Choroid plexus epithelial cell (primary cell): ENCODE results near the gene NPAS3.

Source experiments
- DNase-seq: peaks from one replicate; pipeline ENCODE4 v3.0.0-alpha.2; 2010; ENCODE audit warnings: low read depth
- H3K4me3 ChIP-seq: 2 replicates; pipeline ENCODE4 v1.5.1; 2011; ENCODE audit warnings: low read depth, mild to moderate bottlenecking, control low read depth, low read length, moderate library complexity
- TF ChIP-seq, protein P1 (sequence below): conservative IDR thresholded peaks from 2 replicates; pipeline ENCODE4 v1.5.1; 2011; ENCODE audit warnings: low read depth, mild to moderate bottlenecking, control low read depth, inconsistent platforms, low read length, moderate library complexity

NPAS3 gene

DNA sequence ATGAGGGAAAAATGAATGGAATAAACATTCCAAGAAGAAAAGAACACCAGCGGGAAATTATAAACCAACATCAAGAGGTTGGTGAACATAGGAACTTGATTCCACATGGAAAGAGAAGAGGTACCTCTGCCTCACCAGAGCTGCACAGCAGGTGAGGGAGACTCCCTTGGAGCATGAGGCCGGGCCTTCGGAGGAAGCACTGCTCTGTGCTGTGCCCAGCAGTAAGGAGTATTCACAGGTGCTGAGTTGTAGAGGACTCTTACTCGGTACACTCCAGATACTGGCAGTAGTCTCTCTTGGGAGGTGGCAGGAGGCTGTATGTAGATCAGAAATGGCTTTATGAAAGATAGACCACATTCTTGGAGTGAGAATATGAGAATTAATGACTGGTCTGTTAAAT is 76.0 kb downstream of the NPAS3 start:
- no peak overlapping the region for H3K4me3 ChIP-seq
- TF ChIP-seq, protein P1, sequence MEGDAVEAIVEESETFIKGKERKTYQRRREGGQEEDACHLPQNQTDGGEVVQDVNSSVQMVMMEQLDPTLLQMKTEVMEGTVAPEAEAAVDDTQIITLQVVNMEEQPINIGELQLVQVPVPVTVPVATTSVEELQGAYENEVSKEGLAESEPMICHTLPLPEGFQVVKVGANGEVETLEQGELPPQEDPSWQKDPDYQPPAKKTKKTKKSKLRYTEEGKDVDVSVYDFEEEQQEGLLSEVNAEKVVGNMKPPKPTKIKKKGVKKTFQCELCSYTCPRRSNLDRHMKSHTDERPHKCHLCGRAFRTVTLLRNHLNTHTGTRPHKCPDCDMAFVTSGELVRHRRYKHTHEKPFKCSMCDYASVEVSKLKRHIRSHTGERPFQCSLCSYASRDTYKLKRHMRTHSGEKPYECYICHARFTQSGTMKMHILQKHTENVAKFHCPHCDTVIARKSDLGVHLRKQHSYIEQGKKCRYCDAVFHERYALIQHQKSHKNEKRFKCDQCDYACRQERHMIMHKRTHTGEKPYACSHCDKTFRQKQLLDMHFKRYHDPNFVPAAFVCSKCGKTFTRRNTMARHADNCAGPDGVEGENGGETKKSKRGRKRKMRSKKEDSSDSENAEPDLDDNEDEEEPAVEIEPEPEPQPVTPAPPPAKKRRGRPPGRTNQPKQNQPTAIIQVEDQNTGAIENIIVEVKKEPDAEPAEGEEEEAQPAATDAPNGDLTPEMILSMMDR: no peak
- no peak for DNase-seq

DNA sequence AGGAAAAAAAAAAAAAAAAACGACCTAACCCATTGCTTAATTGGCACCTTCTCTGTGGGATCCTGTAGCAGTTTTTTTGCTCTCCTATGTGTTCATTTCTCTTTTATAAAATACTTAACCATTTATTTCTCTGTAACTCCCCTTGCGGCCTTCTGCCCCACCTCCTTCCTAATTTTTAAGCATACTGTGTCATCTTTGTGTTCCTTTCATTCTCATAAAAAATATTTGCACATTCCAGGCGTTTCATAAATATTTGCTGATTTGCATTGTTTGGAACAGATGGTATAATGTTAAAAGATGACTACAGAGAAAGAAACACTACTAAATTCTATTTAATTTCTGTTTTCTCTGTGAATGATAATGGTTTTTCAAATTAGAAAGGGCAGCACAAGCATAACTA is 77.9 kb downstream of the NPAS3 start:
- no peak overlapping the region for H3K4me3 ChIP-seq
- TF ChIP-seq, protein P1: no peak
- DNase-seq: no peak

DNA sequence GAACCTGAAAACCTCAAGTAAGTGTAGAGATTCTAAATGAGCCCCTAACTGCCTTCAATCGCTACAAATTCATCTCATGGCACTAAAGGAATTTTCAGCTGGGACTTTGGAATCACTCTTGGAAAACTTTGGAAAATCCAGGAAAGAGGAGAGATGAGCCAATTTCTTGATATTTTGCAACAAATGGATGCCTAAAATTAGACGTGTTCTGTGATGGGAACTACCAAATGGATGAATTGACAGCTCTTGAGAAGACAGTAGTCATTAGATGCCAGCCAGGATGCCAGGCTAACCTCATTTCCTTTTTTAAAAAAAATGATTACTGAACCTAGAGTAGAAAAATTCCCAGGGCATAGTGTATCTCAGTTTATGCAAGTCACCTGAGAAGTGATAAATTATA is 78.3 kb downstream of the NPAS3 start:
- TF ChIP-seq, protein P1: no peak
- DNase-seq: no peak
- H3K4me3 ChIP-seq: no peak overlapping the region

DNA sequence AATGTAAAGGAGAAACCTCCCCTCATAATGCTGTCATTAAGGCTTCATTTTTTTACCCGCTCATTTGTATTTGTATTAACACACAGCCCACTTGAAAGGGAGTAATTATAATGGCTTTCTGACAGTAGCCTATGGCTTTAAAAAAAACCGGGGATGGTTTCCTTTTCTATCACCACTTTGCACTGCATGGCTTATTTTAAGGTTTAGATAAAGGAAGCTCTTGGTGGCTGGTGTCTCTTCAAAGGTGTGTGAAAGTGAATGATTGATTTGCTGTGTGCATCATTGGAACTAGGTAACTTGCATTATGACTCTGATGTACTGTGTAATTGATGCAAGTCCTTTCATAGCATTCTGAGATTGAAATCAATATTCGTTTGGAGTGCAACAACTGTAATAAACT is 80.7 kb downstream of the NPAS3 start:
- H3K4me3 ChIP-seq: no peak overlapping the region
- DNase-seq: no peak
- TF ChIP-seq, protein P1: no peak

DNA sequence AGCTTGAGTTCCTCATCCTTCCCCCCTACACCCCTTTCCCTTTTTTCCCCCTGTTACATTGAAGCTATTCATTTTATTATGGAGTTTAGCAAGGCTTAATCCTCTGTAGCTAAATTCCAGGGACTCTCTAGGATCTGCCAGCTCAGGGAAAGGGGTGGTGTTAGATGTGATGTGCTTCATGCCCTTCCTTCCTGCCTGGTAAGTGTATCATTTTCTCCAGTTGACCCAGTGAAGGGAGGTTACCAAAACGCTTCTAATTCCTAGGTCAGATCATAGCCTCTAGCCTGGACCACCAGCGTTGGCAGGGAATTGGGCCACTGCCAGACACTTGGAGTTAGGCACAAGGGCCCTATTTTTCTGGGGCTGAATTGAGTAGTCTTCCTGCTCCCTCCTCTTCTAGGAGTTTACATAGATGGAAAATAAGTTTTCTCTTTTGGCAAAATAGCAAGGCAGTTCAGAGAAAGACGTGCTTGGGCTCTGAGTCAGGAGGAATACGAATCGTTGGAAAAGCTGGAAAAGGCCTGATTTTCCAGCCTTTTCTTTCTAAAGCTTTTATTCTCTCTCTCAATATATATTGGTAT is 88.3 kb downstream of the NPAS3 start:
- DNase-seq: no peak
- no peak overlapping the region for H3K4me3 ChIP-seq
- TF ChIP-seq, protein P1: no peak

DNA sequence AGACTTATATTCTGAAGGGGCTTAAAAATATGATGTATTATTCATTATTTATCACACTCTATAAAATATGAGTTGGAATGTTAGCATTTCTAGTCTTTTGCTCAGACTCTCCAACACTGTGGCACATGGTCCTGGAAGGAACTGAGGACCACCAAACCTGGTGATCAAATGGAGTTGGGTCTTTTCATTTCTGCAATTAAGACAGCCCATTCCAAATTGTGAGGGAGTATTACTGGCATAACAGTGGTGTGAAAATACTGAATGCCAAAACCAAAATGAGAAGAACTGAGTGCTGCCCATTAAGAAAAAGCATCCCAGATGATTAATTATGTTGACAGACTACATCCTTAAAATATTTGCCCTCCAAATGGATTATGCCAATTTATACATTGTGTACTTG is 90.8 kb downstream of the NPAS3 start:
- no peak for DNase-seq
- H3K4me3 ChIP-seq: no peak overlapping the region
- TF ChIP-seq, protein P1: no peak

DNA sequence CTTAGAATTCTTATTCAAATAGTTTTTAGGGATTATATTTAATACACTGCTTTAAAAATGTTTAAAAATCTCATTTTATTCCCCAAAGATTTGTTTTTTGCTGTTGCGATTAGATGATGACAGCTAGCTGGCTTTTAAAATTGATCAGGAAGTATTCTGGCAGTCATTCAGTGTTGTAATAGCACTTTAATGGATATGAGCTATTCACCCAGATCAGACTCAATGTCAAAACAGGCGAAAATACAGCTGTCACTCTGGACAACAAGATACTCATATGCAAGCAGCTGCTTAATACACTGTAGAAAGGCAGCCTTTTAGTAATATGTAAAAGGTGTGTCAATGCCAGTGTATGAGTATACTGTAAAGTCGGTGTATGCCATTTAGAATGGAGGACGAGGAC is 91.7 kb downstream of the NPAS3 start:
- no peak overlapping the region for H3K4me3 ChIP-seq
- TF ChIP-seq, protein P1: no peak
- DNase-seq: no peak
